Heart left ventricle (tissue), 16 donors: ENCODE data around the gene KCNMA1. TPM values are rescaled to one million over a fixed set of nuclear protein-coding genes. Genes with fewer than 3 reads are reported as not detected.

ENCODE experiments used
- ATAC-seq, 4 donors: fragments of 200-7000 bp; cut with Tn5 transposase; one replicate each; pipeline ENCODE4 v1.9.1; 2020 to 2022; ENCODE audit warnings: moderate library complexity in 4 of 4, mild to moderate bottlenecking in 3 of 4, moderate number of reproducible peaks in 1 of 4
- DNase-seq, 5 donors: peaks; one replicate each; pipeline ENCODE4 v3.0.0-alpha.2; 2020
- H3K27ac ChIP-seq, 12 donors: fragments of 200-600 bp; sonication (generic) in 4 of 12; one replicate each; pipeline versions ENCODE4 v1.5.0 to v1.8.0; 2016 to 2022; ENCODE audit warnings: mild to moderate bottlenecking in 2 of 12
- H3K27me3 ChIP-seq, 9 donors: fragments of 200-600 bp; sonication (generic) in 2 of 9; one replicate each; pipeline versions ENCODE4 v1.5.1 to v1.8.0; 2016 to 2022; ENCODE audit warnings: mild to moderate bottlenecking in 3 of 9
- H3K36me3 ChIP-seq, 9 donors: fragments of 200-600 bp; sonication (generic) in 2 of 9; one replicate each; pipeline versions ENCODE4 v1.5.0 to v1.8.0; 2018 to 2022; ENCODE audit warnings: mild to moderate bottlenecking in 2 of 9
- H3K4me1 ChIP-seq, 12 donors: fragments of 200-600 bp; sonication (generic) in 4 of 12; one replicate each; pipeline versions ENCODE4 v1.5.0 to v1.8.0; 2016 to 2022; ENCODE audit warnings: mild to moderate bottlenecking in 3 of 12
- H3K4me3 ChIP-seq, 12 donors: fragments of 200-600 bp; sonication (generic) in 4 of 12; one replicate each; pipeline versions ENCODE4 v1.5.0 to v1.8.0; 2017 to 2022; ENCODE audit warnings: mild to moderate bottlenecking in 9 of 12, moderate library complexity in 4 of 12
- H3K9me3 ChIP-seq, 12 donors: fragments of 200-600 bp; sonication (generic) in 4 of 12; one replicate each; pipeline versions ENCODE4 v1.5.0 to v1.8.0; 2016 to 2022; ENCODE audit warnings: mild to moderate bottlenecking in 1 of 12
- POLR2A ChIP-seq, 2 donors: fragments of 450-650 bp; IDR thresholded peaks; one replicate each; pipeline ENCODE4 v1.6.1; 2017; ENCODE audit warnings: antibody characterized with exemption in 2 of 2, mild to moderate bottlenecking in 2 of 2, moderate library complexity in 2 of 2
- WGBS, 4 donors: extraction: QIAGEN DNeasy Blood & Tissue Kit in 2 of 4; methylation state at CpG; one replicate each; pipeline versions ENCODE4 v1.1.5 to v1.1.7; 2013 to 2018; 5-methylcytosine and 5-hydroxymethylcytosine counted together
- intact Hi-C, 10 donors: fragments of 100-400 bp; cut with DNase I; formaldehyde crosslinking; loops; one replicate each; pipeline versions ENCODE4 v1.11.1 to v1.14.2; 2022
- polyA plus RNA-seq, 2 donors: library from polyadenylated mRNA; stranded (reverse); fragments of 200-250 nt; gene quantifications; one replicate each; pipeline ENCODE4 v1.2.3, GENCODE V29; 2013
- total RNA-seq, 9 donors: library from RNA; depleted of rRNA in 2 of 9; stranded (reverse); fragments of >200 nt in 2 of 9; fragmentation: NEBNext Ultra II Directional in 3 of 9; extraction: Animal tissue kit (Norgen Biotek cat#: 25700) in 3 of 9; gene quantifications; one replicate each; pipeline versions ENCODE4 v1.1.0 to v1.2.4, GENCODE V29; 2016 to 2023
- TF ChIP-seq, protein P1 (sequence below), 12 donors: fragments of 200-600 bp; sonication (generic) in 4 of 12; IDR thresholded peaks; one replicate each; pipeline versions ENCODE4 v1.5.0 to v1.8.0; 2018 to 2022; ENCODE audit warnings: antibody characterized with exemption in 12 of 12, mild to moderate bottlenecking in 5 of 12
- donor health status: ischemic (EF 13 %, LVEDD 7.1; RV severe dilation, severe dysfunction).
- donor health status: healthy with polysubstance abuse.
- donor health status: DM: no; HTN: yes; CAD: no.
- donor health status: DM: no; HTN: no; CAD: no.
- donor health status: ischemic (EF 25% LVEDD 6.9; RV normal size, moderate dysfunction).
- donor health status: ischemic (EF 25% LVEDD 5.7; RV mildly dilated, moderate dysfunction).
- donor health status: healthy.
- donor health status: DM: yes; HTN: yes; CAD: no.
- donor health status: ischemic (EF 35%, LVEDD 5.7; RV mildly dilated, moderate dysfunction).
- donor health status: nonischemic (EF 11% LVEDD 7.7; RV severe dilation, severe dysfunction).
- donor health status: DM: yes; HTN: yes; CAD: no.
- donor health status: PGD.
- donor health status: ischemic (EF 29% LVEDD 5.4; RV normal size, mild dysfunction).
- donor health status: nonischemic (EF 23%, LVEDD 6.1; RV moderate dilation, normal function).

KCNMA1 gene
- total and polyA plus RNA-seq, 11 donors, result 0.39 to 8.7 (median 1.7) TPM

DNA sequence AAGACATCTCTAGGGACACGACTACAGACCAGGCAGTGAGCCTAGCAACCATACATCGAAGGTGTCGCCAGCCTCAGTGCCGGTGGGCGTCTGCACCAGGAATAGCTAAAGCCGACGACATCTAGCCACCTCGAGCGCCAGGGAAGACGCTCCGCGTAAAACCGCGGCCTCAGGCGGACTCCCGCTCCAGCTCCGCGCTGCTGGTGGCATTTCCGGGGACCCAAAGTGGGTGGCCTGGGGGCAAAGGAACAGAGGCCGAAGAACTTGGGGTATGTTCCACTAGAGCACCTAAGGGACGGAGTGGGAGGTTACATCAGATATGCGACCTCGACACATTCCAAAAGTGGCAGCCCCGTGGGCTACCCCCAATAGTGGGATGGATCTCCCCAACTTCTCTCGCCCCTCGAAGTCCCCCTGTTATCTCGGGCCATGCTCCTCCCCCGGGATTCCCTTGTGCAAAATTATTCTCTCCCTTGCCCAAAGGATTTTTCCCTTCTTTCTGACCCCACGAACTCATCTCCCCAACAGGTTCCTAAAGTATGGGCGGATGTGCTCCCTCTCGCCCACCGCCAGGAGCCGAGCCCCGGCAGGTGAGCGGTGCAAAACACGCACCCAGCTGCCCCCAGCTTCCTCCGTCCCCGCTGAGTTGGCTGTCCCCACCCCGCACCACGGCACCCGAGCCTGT is 1.2 kb downstream of the KCNMA1 start:
- Histone ChIP-seq H3K27me3 (peaks cover 23 to 87% (median 50%) of the 10 kb centered on the region in 9 donors), H3K9me3 (no peaks in the 10 kb centered on the region), H3K4me1 (peaks cover 0 to 20% (median 0%) of the 10 kb centered on the region in 12 donors), H3K27ac (peak overlapping the region in 1 of 12 donors; percentile 88), H3K36me3 (no peaks in the 10 kb centered on the region), H3K4me3 (peak overlapping the region; percentile 14 to 63 (median 50))
- WGBS, 4 donors, result 4% methylated on average over 41 of the region's 41 CpGs
- intact Hi-C loops, result loop anchor here in 1 of 10 donors (5.0 kb wide), 1 partner anchor 139 kb away; no protein-coding TSS in a partner anchor
- no peak for TF ChIP-seq POLR2A (IDR thresholded peaks at IDR 0.05)
- TF ChIP-seq, protein P1, sequence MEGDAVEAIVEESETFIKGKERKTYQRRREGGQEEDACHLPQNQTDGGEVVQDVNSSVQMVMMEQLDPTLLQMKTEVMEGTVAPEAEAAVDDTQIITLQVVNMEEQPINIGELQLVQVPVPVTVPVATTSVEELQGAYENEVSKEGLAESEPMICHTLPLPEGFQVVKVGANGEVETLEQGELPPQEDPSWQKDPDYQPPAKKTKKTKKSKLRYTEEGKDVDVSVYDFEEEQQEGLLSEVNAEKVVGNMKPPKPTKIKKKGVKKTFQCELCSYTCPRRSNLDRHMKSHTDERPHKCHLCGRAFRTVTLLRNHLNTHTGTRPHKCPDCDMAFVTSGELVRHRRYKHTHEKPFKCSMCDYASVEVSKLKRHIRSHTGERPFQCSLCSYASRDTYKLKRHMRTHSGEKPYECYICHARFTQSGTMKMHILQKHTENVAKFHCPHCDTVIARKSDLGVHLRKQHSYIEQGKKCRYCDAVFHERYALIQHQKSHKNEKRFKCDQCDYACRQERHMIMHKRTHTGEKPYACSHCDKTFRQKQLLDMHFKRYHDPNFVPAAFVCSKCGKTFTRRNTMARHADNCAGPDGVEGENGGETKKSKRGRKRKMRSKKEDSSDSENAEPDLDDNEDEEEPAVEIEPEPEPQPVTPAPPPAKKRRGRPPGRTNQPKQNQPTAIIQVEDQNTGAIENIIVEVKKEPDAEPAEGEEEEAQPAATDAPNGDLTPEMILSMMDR (IDR thresholded peaks at IDR 0.05), result no peak
- DNase-seq (no peak), ATAC-seq (no peak)

DNA sequence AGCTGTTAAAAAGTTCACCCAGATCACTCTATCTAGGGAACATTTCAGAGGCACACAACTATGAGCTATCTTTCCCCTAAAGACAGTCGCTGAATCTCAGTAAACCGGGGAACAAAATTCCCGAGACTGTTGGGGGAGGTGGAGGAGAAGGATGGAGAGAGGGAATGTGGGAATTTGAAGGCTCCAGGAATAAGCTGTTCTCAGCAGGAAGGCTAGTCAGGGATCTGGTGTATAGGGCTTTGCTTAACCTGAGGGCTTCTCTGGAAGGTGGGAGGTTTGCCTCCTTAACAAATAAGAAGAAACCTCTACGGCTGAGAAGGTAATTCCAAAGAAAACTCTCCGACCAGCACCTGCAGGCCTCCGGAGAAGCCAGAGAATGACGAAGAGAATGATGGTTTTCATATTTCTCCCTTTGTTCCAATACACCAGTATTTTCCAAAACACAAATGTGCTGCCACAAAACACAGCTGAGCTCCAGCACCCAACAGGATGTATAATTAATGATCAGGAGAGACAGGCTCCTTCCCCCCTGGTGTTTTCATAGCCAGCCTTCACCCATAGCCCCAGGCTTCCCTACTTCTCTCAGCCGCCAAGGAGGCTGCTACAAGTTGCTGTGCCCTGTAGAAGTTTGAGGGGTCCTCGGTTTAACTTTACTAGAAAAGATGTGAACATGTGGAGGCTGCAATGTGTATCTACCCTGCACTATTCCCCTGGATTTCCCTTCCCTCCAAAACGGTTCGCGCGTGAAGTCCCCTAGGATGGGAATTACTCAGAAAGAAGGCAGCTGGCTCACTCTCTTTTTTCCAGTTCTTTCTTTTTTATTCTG is 2.0 kb downstream of the KCNMA1 start:
- DNase-seq (no peak), ATAC-seq (no peak)
- peak overlapping the region in 8 of 12 donors; percentile 14 to 63 (median 55) for H3K4me3 ChIP-seq
- intact Hi-C loops, result loop anchor here in 1 of 10 donors (5.0 kb wide), 1 partner anchor 138 kb away; no protein-coding TSS in a partner anchor
- H3K9me3 ChIP-seq, result no peaks in the 10 kb centered on the region
- H3K27ac ChIP-seq, result peak overlapping the region in 1 of 12 donors; percentile 88
- peaks cover 0 to 20% (median 0%) of the 10 kb centered on the region in 12 donors for H3K4me1 ChIP-seq
- no peaks in the 10 kb centered on the region for H3K36me3 ChIP-seq
- peaks cover 23 to 80% (median 47%) of the 10 kb centered on the region in 9 donors for H3K27me3 ChIP-seq
- 21 to 31% (median 24%) methylated on average over 13 of the region's 13 CpGs for WGBS, 4 donors
- no peak for TF ChIP-seq POLR2A (IDR thresholded peaks at IDR 0.05)
- TF ChIP-seq, protein P1 (IDR thresholded peaks at IDR 0.05), result no peak

DNA sequence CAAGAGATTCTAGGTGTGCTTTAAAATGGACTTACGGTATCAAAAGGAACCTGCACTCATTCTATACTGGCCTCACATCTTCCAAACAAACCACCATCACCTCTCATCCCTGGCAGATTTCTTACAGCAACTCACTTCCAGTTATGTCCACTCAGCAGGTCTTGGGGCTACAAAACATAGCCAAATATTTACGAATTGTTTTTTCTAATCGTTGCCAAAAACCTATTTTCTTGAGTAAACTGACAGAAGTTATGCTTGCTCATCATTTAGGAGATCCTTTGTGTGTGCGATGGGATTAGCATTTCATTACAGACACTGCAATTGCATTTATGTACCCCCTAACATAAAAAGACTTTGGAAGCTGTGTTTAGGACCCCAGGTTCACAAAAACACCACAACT is 2.7 kb downstream of the KCNMA1 start:
- DNase-seq (no peak), ATAC-seq (no peak)
- intact Hi-C loops, result loop anchor here in 1 of 10 donors (5.0 kb wide), 1 partner anchor 138 kb away; no protein-coding TSS in a partner anchor
- no peaks in the 10 kb centered on the region for H3K9me3 ChIP-seq
- H3K27me3 ChIP-seq, result peaks cover 20 to 74% (median 40%) of the 10 kb centered on the region in 9 donors
- 71 to 82% (median 74%) methylated on average over 4 of the region's 4 CpGs for WGBS, 4 donors
- H3K4me3 ChIP-seq, result no peak overlapping the region
- TF ChIP-seq, protein P1 (IDR thresholded peaks at IDR 0.05), result no peak
- no peak for TF ChIP-seq POLR2A (IDR thresholded peaks at IDR 0.05)
- H3K27ac ChIP-seq, result peak overlapping the region in 1 of 12 donors; percentile 88
- peaks cover 0 to 21% (median 0%) of the 10 kb centered on the region in 12 donors for H3K4me1 ChIP-seq
- H3K36me3 ChIP-seq, result no peaks in the 10 kb centered on the region

- peaks cover 13 to 63% (median 25%) of the 10 kb centered on the region in 9 donors for H3K27me3 ChIP-seq
- peak overlapping the region in 1 of 12 donors; percentile 88 for H3K27ac ChIP-seq
- WGBS, 4 donors, result 79 to 93% (median 82%) methylated on average over 7 of the region's 7 CpGs
- no peak for TF ChIP-seq POLR2A (IDR thresholded peaks at IDR 0.05)
- TF ChIP-seq, protein P1 (IDR thresholded peaks at IDR 0.05), result no peak
- intact Hi-C loops, result no loop called here
- ATAC-seq (no peak), DNase-seq (no peak)
- no peak overlapping the region for H3K4me3 ChIP-seq
- H3K4me1 ChIP-seq, result peaks cover 0 to 26% (median 0%) of the 10 kb centered on the region in 12 donors
- no peaks in the 10 kb centered on the region for H3K9me3 ChIP-seq
- H3K36me3 ChIP-seq, result no peaks in the 10 kb centered on the region
These were observed 4.2 kb downstream of the KCNMA1 start for GRCh38 chr10:77633376-77633775.
